BJ (cell line): ENCODE measurements around the gene PRRT4. TPM values are rescaled to one million over a fixed set of nuclear protein-coding genes. Genes with fewer than 3 reads are reported as not detected.
A peak's percentile ranks its signal among the peaks of the same experiment; 100 is the strongest.

Experiments used
- CTCF ChIA-PET: fragments of 350-600 bp; formaldehyde crosslinking; extraction: SDS; loops from one replicate; lab custom pipeline; 2021; ENCODE audit warnings: antibody characterized with exemption, inconsistent platforms; lab: Yijun Ruan, JAX
- POLR2A ChIA-PET: fragments of 300-600 bp; sonication (Branson Sonifier 250); formaldehyde crosslinking; extraction: SDS; loops from one replicate; lab custom pipeline; 2021; ENCODE audit warnings: antibody characterized with exemption; lab: Charles Lee
- DNase-seq: peaks from one replicate; pipeline ENCODE4 v3.0.0-alpha.2; 2011; ENCODE audit warnings: low read depth
- H3K27me3 ChIP-seq: 2 replicates; pipeline ENCODE4 v1.6.0; 2011; ENCODE audit warnings: low read length; ENCODE audit not compliant: control insufficient read depth, insufficient read depth
- H3K36me3 ChIP-seq: 2 replicates; pipeline ENCODE4 v1.5.1; 2011; ENCODE audit warnings: low read length; ENCODE audit not compliant: control insufficient read depth, insufficient read depth
- H3K4me3 ChIP-seq: 2 replicates; pipeline ENCODE4 v1.5.1; 2011; ENCODE audit warnings: low read depth, mild to moderate bottlenecking, control low read depth, low read length
- polyA plus RNA-seq: library from polyadenylated mRNA; depleted of rRNA; stranded (reverse); fragments of >200 nt; gene quantifications from 2 replicates; pipeline ENCODE4 v1.2.3, GENCODE V29; 2011
- TF ChIP-seq, protein P1 (sequence below): IDR thresholded peaks from 2 replicates; pipeline ENCODE4 v1.5.1; 2011; ENCODE audit warnings: low read depth, mild to moderate bottlenecking, control low read depth, inconsistent platforms, low read length, moderate library complexity; ENCODE audit not compliant: insufficient read depth

PRRT4 gene
- polyA plus RNA-seq, 1 experiment, result 0.07 TPM

DNA sequence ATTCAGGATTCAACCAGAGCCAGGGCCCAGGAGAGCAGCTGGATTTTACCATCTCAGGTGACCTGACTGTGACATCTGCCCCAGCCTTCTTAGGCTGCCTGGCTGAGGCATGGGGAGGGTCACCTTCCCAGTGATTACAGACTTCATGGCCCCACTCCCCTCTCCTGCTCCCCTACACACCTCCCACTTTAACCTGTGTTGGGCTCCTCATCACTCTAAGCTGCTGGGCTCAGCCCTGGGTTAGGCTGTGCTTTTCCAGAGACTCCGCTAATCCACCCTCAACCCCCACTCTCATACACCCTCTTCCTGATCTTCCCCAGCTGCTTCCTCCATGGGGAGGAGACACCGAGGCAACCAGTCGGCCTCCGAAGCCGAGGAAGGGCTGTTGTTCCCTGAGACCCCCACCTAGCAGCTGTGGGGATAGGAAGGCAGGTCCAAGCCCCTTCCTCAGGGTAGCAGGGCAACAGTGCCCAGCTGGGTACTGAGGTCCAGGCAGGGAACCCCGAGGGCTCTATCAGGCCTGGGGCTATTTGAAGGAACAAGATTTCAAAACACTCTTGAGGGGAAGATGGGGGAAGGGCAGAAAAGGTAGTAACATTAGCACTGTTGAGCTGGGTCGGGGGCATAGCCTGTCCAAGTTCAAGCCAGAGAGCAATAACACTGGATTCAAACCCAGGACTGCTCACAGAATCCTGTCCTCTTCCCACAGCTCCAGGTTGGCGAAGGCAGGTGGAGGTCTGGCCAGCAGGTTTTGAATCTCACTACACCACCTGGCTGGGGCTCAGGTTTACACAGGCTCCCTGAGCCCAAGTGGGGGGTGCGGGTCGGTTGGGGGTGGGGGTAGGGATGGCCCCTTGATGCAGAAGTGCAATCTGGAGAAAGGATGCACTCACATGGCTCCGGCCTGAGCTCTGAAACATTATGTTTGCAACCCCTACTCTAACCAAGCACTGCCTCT, 46.5 kb upstream of the PRRT4 start:
- no peak for DNase-seq
- Histone ChIP-seq H3K36me3 (0 out of 2 replicates have a peak, but pooled peaks cover under 1% of the 10 kb centered on the region), H3K4me3 (no peak overlapping the region), H3K27me3 (no peaks in the 10 kb centered on the region)
- ChIA-PET CTCF (interaction anchor here (1.0 to 6.1 kb wide), 7 partner anchors 8 to 61 kb away, joined by 3 to 90 read pairs (median 14); partner anchors contain the start of gene HILPDA), POLR2A (no interaction called here)
- TF ChIP-seq, protein P1, sequence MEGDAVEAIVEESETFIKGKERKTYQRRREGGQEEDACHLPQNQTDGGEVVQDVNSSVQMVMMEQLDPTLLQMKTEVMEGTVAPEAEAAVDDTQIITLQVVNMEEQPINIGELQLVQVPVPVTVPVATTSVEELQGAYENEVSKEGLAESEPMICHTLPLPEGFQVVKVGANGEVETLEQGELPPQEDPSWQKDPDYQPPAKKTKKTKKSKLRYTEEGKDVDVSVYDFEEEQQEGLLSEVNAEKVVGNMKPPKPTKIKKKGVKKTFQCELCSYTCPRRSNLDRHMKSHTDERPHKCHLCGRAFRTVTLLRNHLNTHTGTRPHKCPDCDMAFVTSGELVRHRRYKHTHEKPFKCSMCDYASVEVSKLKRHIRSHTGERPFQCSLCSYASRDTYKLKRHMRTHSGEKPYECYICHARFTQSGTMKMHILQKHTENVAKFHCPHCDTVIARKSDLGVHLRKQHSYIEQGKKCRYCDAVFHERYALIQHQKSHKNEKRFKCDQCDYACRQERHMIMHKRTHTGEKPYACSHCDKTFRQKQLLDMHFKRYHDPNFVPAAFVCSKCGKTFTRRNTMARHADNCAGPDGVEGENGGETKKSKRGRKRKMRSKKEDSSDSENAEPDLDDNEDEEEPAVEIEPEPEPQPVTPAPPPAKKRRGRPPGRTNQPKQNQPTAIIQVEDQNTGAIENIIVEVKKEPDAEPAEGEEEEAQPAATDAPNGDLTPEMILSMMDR, result no peak

- POLR2A ChIA-PET, result no interaction called here
- Histone ChIP-seq H3K4me3 (no peak overlapping the region), H3K36me3 (0 out of 2 replicates have a peak, but pooled peaks cover 1% of the 10 kb centered on the region), H3K27me3 (no peaks in the 10 kb centered on the region)
- CTCF ChIA-PET, result interaction anchor here (0.6 to 6.1 kb wide), 6 partner anchors 9 to 546 kb away, joined by 3 to 90 read pairs (median 14); no protein-coding TSS in a partner anchor
- DNase-seq, result no peak
- TF ChIP-seq, protein P1, result no peak
Measured at GRCh38 chr7:128407233-128407589, 45.7 kb upstream of the PRRT4 start.

- CTCF ChIA-PET, result interaction anchor here (0.6 to 6.1 kb wide), 3 partner anchors 19 to 547 kb away, joined by 3 to 90 read pairs (median 18); no protein-coding TSS in a partner anchor
- POLR2A ChIA-PET, result no interaction called here
- H3K27me3 ChIP-seq, result no peaks in the 10 kb centered on the region
- TF ChIP-seq, protein P1, result no peak
- 0 out of 2 replicates have a peak, but pooled peaks cover 1% of the 10 kb centered on the region for H3K36me3 ChIP-seq
- no peak for DNase-seq
- no peak overlapping the region for H3K4me3 ChIP-seq
Measured at GRCh38 chr7:128406314-128407232, 45.1 kb upstream of the PRRT4 start.

DNA sequence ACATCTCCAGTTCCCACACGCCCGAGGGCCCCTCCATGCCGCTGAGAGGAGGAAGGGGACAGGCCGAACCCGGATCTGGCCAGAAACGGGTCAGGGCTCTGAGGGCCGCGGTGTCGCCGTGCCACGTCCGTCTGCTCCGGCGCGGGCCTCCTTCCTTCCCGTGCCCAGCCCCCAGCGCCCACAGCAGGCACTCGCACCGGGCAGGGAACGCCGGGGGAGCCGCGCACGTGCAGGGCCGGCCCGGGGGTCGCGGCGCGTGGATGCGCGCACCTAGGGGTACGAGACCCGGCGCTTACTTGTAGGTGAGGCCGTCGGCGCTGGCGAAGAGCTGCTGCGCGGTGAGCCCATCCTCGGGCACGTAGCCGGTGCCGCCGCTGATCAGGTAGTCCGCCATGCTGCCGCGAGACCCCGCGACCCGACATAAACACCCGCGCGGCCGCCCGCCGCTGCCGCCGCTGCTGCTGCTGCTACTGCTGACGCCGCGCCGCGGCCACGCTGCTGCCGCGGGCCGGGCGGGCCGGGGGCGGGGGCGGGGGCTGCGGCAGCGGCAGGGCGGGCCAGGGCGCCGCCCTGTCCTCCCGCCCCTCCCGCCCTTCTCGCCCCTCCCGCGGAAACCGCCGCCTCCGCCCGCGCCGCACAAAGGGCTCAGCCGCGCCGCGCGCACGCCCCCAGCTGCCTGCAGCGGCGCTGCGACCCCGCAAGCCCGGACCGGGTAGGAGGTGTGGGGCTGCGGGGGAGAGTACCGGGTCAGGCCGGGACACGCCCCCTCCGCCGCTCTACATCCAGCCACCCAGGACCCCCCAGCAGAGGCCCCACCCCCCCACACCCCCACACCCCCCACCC, 44.2 kb upstream of the PRRT4 start:
- H3K27me3 ChIP-seq, result no peaks in the 10 kb centered on the region
- no peak for DNase-seq
- CTCF ChIA-PET, result interaction anchor here (0.7 to 12.2 kb wide), 8 partner anchors 12 to 58 kb away, joined by 3 to 197 read pairs (median 4); no protein-coding TSS in a partner anchor
- peaks cover 5% of the 10 kb centered on the region for H3K36me3 ChIP-seq
- TF ChIP-seq, protein P1, result no peak
- POLR2A ChIA-PET, result no interaction called here
- H3K4me3 ChIP-seq, result peak overlapping the region; percentile 82
